ENCODE measurements around the gene ALPL. TPM values are rescaled to one million over a fixed set of nuclear protein-coding genes. Genes with fewer than 3 reads are reported as not detected.

The ALPL gene
- polyA plus RNA-seq, 1 donor from 2014 or later, result 0.42 TPM

- Histone ChIP-seq H3K27ac (ENCODE audit: low read length) (no peak overlapping the region), H3K79me2 (replicated peaks; ENCODE audit: insufficient read depth, low read length) (no peaks in the 10 kb centered on the region), H3K9me3 (ENCODE audit: low read length) (no peaks in the 10 kb centered on the region), H2AFZ (ENCODE audit: low read depth, low read length) (no peak overlapping the region), H4K20me1 (ENCODE audit: insufficient read depth) (no peaks in the 10 kb centered on the region), H3K27me3 (ENCODE audit: insufficient read depth, low read depth, low read length) (no peaks in the 10 kb centered on the region), H3K9ac (ENCODE audit: low read length) (no peak overlapping the region), H3K36me3 (ENCODE audit: insufficient read depth, low read length) (no peaks in the 10 kb centered on the region), H3F3A (ENCODE audit: insufficient read depth, low read length, poor library complexity, severe bottlenecking) (no peaks in the 10 kb centered on the region), H3K4me3 (ENCODE audit: low read length) (no peak overlapping the region), H3K4me2 (ENCODE audit: low read length) (no peak overlapping the region), H3K9me2 (ENCODE audit: insufficient read depth, low read length) (no peaks in the 10 kb centered on the region)
- no peak for TF ChIP-seq EP300 (conservative IDR thresholded peaks at IDR 0.05; ENCODE audit: poor library complexity, severe bottlenecking)
- TF ChIP-seq EZH2 (IDR thresholded peaks at IDR 0.05; ENCODE audit: borderline replicate concordance, insufficient read depth, low read length, poor library complexity, severe bottlenecking), result no peak
- TF ChIP-seq, protein P1, sequence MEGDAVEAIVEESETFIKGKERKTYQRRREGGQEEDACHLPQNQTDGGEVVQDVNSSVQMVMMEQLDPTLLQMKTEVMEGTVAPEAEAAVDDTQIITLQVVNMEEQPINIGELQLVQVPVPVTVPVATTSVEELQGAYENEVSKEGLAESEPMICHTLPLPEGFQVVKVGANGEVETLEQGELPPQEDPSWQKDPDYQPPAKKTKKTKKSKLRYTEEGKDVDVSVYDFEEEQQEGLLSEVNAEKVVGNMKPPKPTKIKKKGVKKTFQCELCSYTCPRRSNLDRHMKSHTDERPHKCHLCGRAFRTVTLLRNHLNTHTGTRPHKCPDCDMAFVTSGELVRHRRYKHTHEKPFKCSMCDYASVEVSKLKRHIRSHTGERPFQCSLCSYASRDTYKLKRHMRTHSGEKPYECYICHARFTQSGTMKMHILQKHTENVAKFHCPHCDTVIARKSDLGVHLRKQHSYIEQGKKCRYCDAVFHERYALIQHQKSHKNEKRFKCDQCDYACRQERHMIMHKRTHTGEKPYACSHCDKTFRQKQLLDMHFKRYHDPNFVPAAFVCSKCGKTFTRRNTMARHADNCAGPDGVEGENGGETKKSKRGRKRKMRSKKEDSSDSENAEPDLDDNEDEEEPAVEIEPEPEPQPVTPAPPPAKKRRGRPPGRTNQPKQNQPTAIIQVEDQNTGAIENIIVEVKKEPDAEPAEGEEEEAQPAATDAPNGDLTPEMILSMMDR (IDR thresholded peaks at IDR 0.05; ENCODE audit: poor library complexity, severe bottlenecking), result no peak
- no peak for TF ChIP-seq MXI1 (conservative IDR thresholded peaks at IDR 0.05; ENCODE audit: poor library complexity, severe bottlenecking)
- no peak for TF ChIP-seq SMC3 (conservative IDR thresholded peaks at IDR 0.05; ENCODE audit: poor library complexity)
- TF ChIP-seq TAF1 (IDR thresholded peaks at IDR 0.05; ENCODE audit: low read depth), result no peak
- TF ChIP-seq POLR2AphosphoS5 (IDR thresholded peaks at IDR 0.05), result no peak
- no peak for TF ChIP-seq REST (IDR thresholded peaks at IDR 0.05; ENCODE audit: borderline replicate concordance)
- no peak for TF ChIP-seq RAD21 (conservative IDR thresholded peaks at IDR 0.05)
Measured at GRCh38 chr1:21601278-21602048, 92.2 kb downstream of the ALPL start.

DNA sequence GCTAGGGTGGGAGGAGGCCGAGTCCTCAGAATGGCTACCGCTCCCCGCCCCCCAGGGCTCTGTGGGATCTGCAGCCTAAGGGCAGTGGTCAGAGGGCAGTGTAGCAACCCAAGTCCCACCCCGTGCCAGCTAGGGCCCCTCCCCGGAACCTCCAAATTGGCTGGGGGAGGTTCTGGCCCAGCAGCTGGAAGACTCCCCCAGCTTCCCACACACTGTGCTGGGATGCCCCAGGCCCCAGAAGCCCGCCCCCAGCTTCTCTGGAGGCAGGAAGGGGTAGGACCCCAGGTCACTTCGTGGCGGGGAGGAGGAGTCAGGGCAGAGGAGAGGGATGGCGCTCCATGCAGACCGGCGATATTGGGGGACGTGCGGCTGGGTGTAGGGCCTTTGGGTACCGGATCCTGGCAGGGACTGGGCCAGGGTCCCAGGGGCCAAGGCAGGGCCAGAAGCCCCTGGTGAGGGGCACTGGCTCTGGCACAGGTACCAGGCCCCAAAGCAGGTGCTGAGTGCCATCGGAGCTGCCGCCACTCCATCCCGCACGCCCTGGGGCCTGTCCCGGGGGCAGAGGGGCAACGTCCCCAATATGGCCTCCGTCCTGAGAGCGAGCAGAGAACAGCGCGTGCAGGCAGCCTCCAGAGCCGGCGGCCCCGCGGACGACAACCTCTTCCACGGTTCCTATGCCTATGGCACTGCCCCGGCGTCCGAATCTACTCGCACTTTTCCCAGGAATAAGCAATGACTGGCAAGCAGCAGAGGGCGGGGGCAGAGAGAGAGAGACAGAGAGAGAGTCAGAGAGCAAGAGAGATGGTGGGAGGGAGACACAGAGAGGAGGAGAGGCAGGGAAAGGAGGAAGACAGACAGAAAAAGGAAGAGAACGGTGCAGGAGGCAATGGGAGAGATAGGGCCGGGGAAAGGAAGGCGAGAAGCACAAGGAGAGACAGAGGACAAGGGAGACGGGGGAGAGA, 94.2 kb downstream of the ALPL start:
- Histone ChIP-seq H3K36me3 (ENCODE audit: insufficient read depth, low read length) (no peaks in the 10 kb centered on the region), H3K4me3 (ENCODE audit: low read length) (no peak overlapping the region), H3K9me3 (ENCODE audit: low read length) (no peaks in the 10 kb centered on the region), H2AFZ (ENCODE audit: low read depth, low read length) (no peak overlapping the region), H3K4me2 (ENCODE audit: low read length) (no peak overlapping the region), H3K9ac (ENCODE audit: low read length) (no peak overlapping the region), H3K79me2 (replicated peaks; ENCODE audit: insufficient read depth, low read length) (no peaks in the 10 kb centered on the region), H3F3A (ENCODE audit: insufficient read depth, low read length, poor library complexity, severe bottlenecking) (no peaks in the 10 kb centered on the region), H3K9me2 (ENCODE audit: insufficient read depth, low read length) (no peaks in the 10 kb centered on the region), H3K27ac (ENCODE audit: low read length) (no peak overlapping the region), H3K27me3 (ENCODE audit: insufficient read depth, low read depth, low read length) (no peaks in the 10 kb centered on the region), H4K20me1 (ENCODE audit: insufficient read depth) (no peaks in the 10 kb centered on the region)
- TF ChIP-seq RAD21 (conservative IDR thresholded peaks at IDR 0.05), result no peak
- no peak for TF ChIP-seq REST (IDR thresholded peaks at IDR 0.05; ENCODE audit: borderline replicate concordance)
- TF ChIP-seq, protein P1 (IDR thresholded peaks at IDR 0.05; ENCODE audit: poor library complexity, severe bottlenecking), result no peak
- no peak for TF ChIP-seq TAF1 (IDR thresholded peaks at IDR 0.05; ENCODE audit: low read depth)
- TF ChIP-seq POLR2AphosphoS5 (IDR thresholded peaks at IDR 0.05), result no peak
- TF ChIP-seq MXI1 (conservative IDR thresholded peaks at IDR 0.05; ENCODE audit: poor library complexity, severe bottlenecking), result no peak
- no peak for TF ChIP-seq EP300 (conservative IDR thresholded peaks at IDR 0.05; ENCODE audit: poor library complexity, severe bottlenecking)
- no peak for TF ChIP-seq EZH2 (IDR thresholded peaks at IDR 0.05; ENCODE audit: borderline replicate concordance, insufficient read depth, low read length, poor library complexity, severe bottlenecking)
- no peak for TF ChIP-seq SMC3 (conservative IDR thresholded peaks at IDR 0.05; ENCODE audit: poor library complexity)

All from neural cell (in vitro differentiated cells).